ENCODE results near the gene MMP28. TPM values are rescaled to one million over a fixed set of nuclear protein-coding genes. Genes with fewer than 3 reads are reported as not detected.

MMP28 gene
- total and polyA plus RNA-seq, 12 donors, result 0.67 to 11.1 (median 4.6) TPM

- TF ChIP-seq CTCF (IDR thresholded peaks at IDR 0.05), result no peak
- no peak for TF ChIP-seq POLR2A (IDR thresholded peaks at IDR 0.05)
Measured at GRCh38 chr17:35819455-35819854, 24.0 kb upstream of the MMP28 start.

GRCh38 chr17:35817196-35817595, 21.8 kb upstream of the MMP28 start:
- Histone ChIP-seq H3K27me3 (no peaks in the 10 kb centered on the region), H3K36me3 (replicated peaks in 1 of 2) (peaks cover 0 to 42% of the 10 kb centered on the region in 2 donors), H3K4me1 (replicated peaks in 1 of 2) (peaks cover 0 to 24% of the 10 kb centered on the region in 2 donors), H3K9me3 (replicated peaks in 1 of 3) (no peaks in the 10 kb centered on the region), H3K27ac (no peak overlapping the region), H3K4me3 (no peak overlapping the region)
- intact Hi-C loops (cut with DNase I), result no loop called here
- TF ChIP-seq POLR2A (IDR thresholded peaks at IDR 0.05) (no peak), CTCF (IDR thresholded peaks at IDR 0.05) (no peak)
- 85 to 92% (median 88%) methylated on average over 1 of the region's 1 CpG for WGBS, 4 donors
- no peak for DNase-seq

More at GRCh38 chr17:35819455-35819854, 24.0 kb upstream of the MMP28 start:
- Histone ChIP-seq H3K27me3 (no peaks in the 10 kb centered on the region), H3K27ac (no peak overlapping the region), H3K4me3 (no peak overlapping the region), H3K4me1 (replicated peaks in 1 of 2) (peaks cover 0 to 21% of the 10 kb centered on the region in 2 donors), H3K9me3 (replicated peaks in 1 of 3) (no peaks in the 10 kb centered on the region), H3K36me3 (replicated peaks in 1 of 2) (peaks cover 0 to 63% of the 10 kb centered on the region in 2 donors)
- intact Hi-C loops (cut with DNase I), result no loop called here
- WGBS, 4 donors, result 76 to 92% (median 86%) methylated on average over 1 of the region's 1 CpG
- DNase-seq, result no peak

GRCh38 chr17:35816723-35817122, 21.3 kb upstream of the MMP28 start:
- Histone ChIP-seq H3K36me3 (replicated peaks in 1 of 2) (peaks cover 0 to 38% of the 10 kb centered on the region in 2 donors), H3K9me3 (replicated peaks in 1 of 3) (no peaks in the 10 kb centered on the region), H3K27ac (no peak overlapping the region), H3K27me3 (no peaks in the 10 kb centered on the region), H3K4me1 (replicated peaks in 1 of 2) (peaks cover 0 to 28% of the 10 kb centered on the region in 2 donors), H3K4me3 (no peak overlapping the region)
- peak in 2 of 7 donors; percentile 55 to 56 for DNase-seq
- intact Hi-C loops (cut with DNase I), result no loop called here
- 53 to 100% (median 72%) methylated on average over 2 to 5 of the region's 5 CpGs for WGBS, 4 donors
- TF ChIP-seq CTCF (IDR thresholded peaks at IDR 0.05), result no peak
- TF ChIP-seq POLR2A (IDR thresholded peaks at IDR 0.05), result no peak

- WGBS, 4 donors, result 81 to 87% (median 85%) methylated on average over 5 of the region's 5 CpGs
- DNase-seq, result no peak
- intact Hi-C loops (cut with DNase I), result no loop called here
- Histone ChIP-seq H3K27ac (no peak overlapping the region), H3K4me1 (replicated peaks in 1 of 2) (peaks cover 14 to 44% of the 10 kb centered on the region in 2 donors), H3K36me3 (replicated peaks in 1 of 2) (peaks cover 0 to 6% of the 10 kb centered on the region in 2 donors), H3K4me3 (no peak overlapping the region), H3K27me3 (no peaks in the 10 kb centered on the region), H3K9me3 (replicated peaks in 1 of 3) (no peaks in the 10 kb centered on the region)
- no peak for TF ChIP-seq POLR2A (IDR thresholded peaks at IDR 0.05)
- TF ChIP-seq CTCF (IDR thresholded peaks at IDR 0.05), result no peak
Measured at GRCh38 chr17:35812456-35812855, 17.0 kb upstream of the MMP28 start.
